Activated naive CD4-positive, alpha-beta T cell treated with anti-CD3 and anti-CD28 coated beads, Interleukin-2, amount 50 U/mL, for 24 hours (primary cell): Measurements from ENCODE around the gene CACNB4.
"Not testable (repeated sequence)": the region's sequence is repeated elsewhere in the genome, so short reads cannot be mapped to it uniquely, and the experiment has no call there.

Experiments
- H3K27ac Mint-ChIP-seq: one replicate; pipeline ENCODE4 v1.8.0; 2021; ENCODE audit warnings: mild to moderate bottlenecking, mixed read lengths
- H3K27me3 Mint-ChIP-seq: one replicate; pipeline ENCODE4 v1.8.0; 2021; ENCODE audit warnings: mixed read lengths
- H3K36me3 Mint-ChIP-seq: one replicate; pipeline ENCODE4 v1.8.0; 2021; ENCODE audit warnings: mixed read lengths
- H3K4me1 Mint-ChIP-seq: one replicate; pipeline ENCODE4 v1.8.0; 2021; ENCODE audit warnings: mixed read lengths
- H3K4me3 Mint-ChIP-seq: one replicate; pipeline ENCODE4 v1.8.0; 2021; ENCODE audit warnings: mild to moderate bottlenecking, mixed read lengths
- H3K9me3 Mint-ChIP-seq: one replicate; pipeline ENCODE4 v1.8.0; 2021; ENCODE audit warnings: mixed read lengths

CACNB4 gene

DNA sequence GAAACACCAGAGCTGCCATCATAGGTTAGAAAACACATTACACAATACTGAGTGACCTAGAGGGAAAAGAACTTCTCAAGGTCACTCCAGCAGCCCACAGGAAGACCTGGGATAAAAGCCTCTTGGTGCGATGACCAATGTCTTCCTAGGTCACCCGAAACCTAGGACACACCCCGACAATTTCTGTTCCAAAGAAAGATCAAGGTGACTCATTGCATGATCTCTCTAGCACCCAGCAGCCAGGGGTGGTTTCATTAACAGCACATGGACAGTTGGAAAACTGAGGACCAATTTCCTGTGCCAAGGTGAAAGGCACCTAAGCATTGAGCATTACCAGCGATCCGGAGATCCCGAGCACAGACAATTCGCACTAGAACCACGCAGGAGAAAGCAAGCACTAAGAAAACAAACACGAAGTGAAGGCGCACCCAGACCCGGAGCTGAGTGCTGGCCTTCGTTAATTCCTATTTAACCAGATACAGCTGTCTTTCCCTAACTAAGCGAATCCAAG lies 1.5 kb downstream of the CACNB4 start:
- Mint-ChIP-seq H3K27me3 (peaks cover 31% of the 10 kb centered on the region), H3K36me3 (no peaks in the 10 kb centered on the region), H3K9me3 (no peaks in the 10 kb centered on the region), H3K27ac (no peak overlapping the region), H3K4me1 (peaks cover 18% of the 10 kb centered on the region), H3K4me3 (peak overlapping the region; percentile 85)

DNA sequence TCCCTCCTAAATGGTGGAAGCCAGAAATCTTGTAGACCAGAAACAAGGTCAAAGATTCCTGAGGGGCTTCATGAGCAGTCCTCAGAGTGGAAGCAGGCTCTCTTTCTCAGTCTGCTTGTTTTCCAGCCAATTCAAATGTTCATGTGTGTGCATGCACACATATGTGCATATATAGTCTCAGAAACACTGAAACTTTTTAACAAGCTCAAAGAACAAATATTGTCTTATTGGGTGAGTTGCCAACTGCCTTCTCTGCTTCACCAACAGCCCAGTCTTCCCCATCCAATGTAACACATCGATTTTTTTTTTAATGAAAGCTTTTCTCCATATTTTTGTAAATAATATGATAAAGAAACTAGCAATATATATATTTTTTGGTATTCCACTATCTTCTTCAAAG lies 3.7 kb downstream of the CACNB4 start:
- H3K36me3 Mint-ChIP-seq, result no peaks in the 10 kb centered on the region
- H3K4me1 Mint-ChIP-seq, result peaks cover 18% of the 10 kb centered on the region
- H3K9me3 Mint-ChIP-seq, result no peaks in the 10 kb centered on the region
- H3K27ac Mint-ChIP-seq, result no peak overlapping the region
- H3K27me3 Mint-ChIP-seq, result peaks cover 21% of the 10 kb centered on the region
- no peak overlapping the region for H3K4me3 Mint-ChIP-seq

DNA sequence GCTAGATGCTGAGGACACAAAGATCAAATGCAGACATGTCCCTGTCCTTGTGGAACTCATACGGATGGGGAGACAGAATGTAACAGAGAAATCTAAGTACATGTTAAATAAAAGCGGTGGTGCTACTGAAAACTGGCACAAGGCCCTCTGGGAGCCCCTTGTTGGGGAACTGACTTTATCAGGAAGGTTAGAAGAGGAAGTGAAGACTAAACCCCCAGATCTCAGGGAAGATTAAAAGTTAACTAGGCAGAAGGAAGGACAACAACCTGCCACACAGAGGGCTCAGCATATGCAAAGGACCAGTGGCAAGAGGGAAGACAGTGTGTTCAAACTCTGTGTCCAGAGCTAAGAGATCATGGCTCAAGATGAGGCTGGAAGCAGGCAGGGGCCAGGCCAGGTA lies 4.8 kb downstream of the CACNB4 start:
- Mint-ChIP-seq H3K27me3 (peaks cover 13% of the 10 kb centered on the region), H3K4me1 (peaks cover 11% of the 10 kb centered on the region), H3K36me3 (no peaks in the 10 kb centered on the region), H3K27ac (no peak overlapping the region), H3K4me3 (no peak overlapping the region), H3K9me3 (no peaks in the 10 kb centered on the region)

DNA sequence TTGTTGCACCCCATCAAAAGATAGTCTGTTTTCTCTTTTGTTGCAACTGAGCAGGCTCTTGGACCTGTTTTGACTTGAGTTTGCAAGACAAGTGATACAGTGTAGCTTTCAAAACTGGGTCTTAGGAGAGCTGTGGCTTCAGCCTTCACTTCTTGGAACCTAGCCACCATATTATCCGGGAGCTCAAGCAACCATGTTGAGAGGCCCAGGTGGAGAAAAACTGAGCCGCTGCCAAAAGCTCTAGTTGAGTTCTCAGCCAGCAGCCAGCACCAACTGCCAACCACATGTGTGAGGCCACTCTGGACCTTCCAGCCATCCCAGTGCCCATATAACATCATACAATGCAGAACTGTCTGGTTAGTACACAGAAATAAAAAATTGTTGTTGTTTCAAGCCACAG lies 5.4 kb downstream of the CACNB4 start:
- Mint-ChIP-seq H3K27ac (no peak overlapping the region), H3K9me3 (no peaks in the 10 kb centered on the region), H3K27me3 (peaks cover 13% of the 10 kb centered on the region), H3K36me3 (no peaks in the 10 kb centered on the region), H3K4me1 (peaks cover 10% of the 10 kb centered on the region), H3K4me3 (no peak overlapping the region)

DNA sequence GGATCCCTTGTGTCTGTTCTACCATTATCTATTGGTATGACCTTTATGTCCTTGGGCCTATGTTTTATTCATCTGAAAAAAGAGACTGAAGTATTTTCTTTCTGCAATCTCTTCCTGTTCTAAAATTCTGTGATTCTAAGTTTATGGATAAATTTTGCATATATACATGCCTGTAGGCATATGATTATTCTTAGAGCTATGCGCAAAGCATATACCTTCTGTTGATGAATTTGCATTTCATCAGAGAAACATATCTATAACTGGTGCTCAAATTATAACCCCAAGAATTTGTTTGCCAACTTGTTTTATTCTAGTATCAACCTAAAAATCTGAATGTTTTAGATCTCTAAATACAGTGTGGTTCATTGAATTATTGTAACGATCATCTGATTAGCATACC lies 6.7 kb downstream of the CACNB4 start:
- peaks cover 4% of the 10 kb centered on the region for H3K27me3 Mint-ChIP-seq
- H3K27ac Mint-ChIP-seq, result no peak overlapping the region
- H3K4me3 Mint-ChIP-seq, result no peak overlapping the region
- peaks cover under 1% of the 10 kb centered on the region for H3K4me1 Mint-ChIP-seq
- H3K36me3 Mint-ChIP-seq, result no peaks in the 10 kb centered on the region
- no peaks in the 10 kb centered on the region for H3K9me3 Mint-ChIP-seq

DNA sequence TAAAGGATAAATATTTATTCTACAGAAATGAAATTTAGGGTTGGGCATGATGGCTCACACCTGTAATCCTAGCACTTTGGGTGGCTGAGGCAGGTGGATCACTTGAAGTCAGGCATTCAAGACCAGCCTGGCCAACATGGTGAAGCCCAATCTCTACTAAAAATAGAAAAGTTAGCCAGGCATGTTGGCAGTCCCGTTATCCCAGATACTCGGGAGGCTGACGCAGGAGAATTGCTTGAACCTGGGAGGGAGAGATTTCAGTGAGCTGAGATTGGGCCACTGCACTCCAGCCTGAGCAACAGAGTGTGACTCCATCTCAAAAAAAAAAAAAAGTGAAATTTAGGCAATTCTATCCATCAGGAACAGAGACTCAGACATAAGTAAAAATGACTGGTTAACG lies 8.1 kb downstream of the CACNB4 start:
- not testable (repeated sequence) for H3K27me3 Mint-ChIP-seq, H3K4me1 Mint-ChIP-seq, H3K36me3 Mint-ChIP-seq, H3K4me3 Mint-ChIP-seq, H3K27ac Mint-ChIP-seq, H3K9me3 Mint-ChIP-seq

DNA sequence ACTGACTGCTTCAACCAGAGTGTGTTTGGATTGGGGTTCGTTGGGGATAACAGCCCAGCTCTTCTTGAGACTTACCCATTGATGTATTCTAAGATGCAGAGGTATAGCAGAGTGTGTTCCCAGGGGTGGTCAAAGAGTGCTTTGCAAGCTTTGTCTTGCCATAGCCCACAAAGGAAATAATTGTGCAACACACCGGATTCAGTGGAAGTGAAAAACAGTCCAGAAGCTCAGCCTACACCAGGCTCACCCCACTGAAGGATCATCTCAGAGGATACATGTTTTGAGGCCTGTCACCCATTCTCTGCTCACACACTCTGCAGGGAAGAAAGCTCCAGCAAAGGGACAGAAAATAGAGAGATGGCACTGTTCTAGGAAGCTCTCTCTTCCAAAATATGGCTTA lies 9.6 kb downstream of the CACNB4 start:
- Mint-ChIP-seq H3K36me3 (no peaks in the 10 kb centered on the region), H3K27ac (no peak overlapping the region), H3K9me3 (no peaks in the 10 kb centered on the region), H3K4me1 (no peaks in the 10 kb centered on the region), H3K4me3 (no peak overlapping the region), H3K27me3 (peaks cover 3% of the 10 kb centered on the region)

DNA sequence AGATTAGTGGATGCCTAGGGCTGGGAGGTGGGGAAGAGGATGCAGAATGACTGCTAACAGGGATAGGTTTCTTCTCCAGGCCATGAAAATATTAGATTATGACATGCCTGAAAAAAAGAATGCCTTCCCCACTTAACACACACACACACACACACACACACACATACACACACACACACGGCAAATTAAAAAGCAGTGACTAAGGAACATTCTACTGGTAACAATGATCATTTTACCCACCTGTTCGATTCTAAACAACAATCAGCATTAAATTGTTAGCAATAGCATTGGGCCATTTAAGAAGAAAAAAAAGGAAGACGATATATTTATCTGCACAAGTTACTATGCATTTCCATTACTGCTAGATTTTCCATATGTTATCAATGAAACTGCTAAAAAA lies 10.8 kb downstream of the CACNB4 start:
- Mint-ChIP-seq H3K27me3 (peaks cover 2% of the 10 kb centered on the region), H3K4me1 (no peaks in the 10 kb centered on the region), H3K9me3 (no peaks in the 10 kb centered on the region), H3K27ac (no peak overlapping the region), H3K4me3 (no peak overlapping the region), H3K36me3 (no peaks in the 10 kb centered on the region)

DNA sequence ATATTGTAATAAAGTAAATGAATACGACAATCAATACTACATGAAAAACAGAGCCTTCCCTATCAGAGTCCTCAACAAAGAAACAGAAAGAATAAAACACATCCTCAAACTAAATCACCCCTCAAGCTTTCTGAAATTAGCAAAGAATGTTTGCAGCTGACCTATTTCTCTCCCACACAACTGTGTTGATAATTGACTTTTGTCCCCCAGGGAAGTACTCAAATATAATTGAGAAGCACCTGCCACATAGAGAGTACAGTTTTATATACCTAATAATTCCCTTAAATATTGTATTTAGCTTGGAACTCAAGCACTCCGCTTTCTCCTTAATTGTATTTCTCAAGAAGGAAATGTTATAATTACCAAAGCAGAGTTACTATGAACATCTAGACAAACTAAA lies 12.6 kb downstream of the CACNB4 start:
- no peak overlapping the region for H3K4me3 Mint-ChIP-seq
- no peak overlapping the region for H3K27ac Mint-ChIP-seq
- H3K36me3 Mint-ChIP-seq, result no peaks in the 10 kb centered on the region
- H3K4me1 Mint-ChIP-seq, result no peaks in the 10 kb centered on the region
- no peaks in the 10 kb centered on the region for H3K9me3 Mint-ChIP-seq
- peaks cover 2% of the 10 kb centered on the region for H3K27me3 Mint-ChIP-seq

DNA sequence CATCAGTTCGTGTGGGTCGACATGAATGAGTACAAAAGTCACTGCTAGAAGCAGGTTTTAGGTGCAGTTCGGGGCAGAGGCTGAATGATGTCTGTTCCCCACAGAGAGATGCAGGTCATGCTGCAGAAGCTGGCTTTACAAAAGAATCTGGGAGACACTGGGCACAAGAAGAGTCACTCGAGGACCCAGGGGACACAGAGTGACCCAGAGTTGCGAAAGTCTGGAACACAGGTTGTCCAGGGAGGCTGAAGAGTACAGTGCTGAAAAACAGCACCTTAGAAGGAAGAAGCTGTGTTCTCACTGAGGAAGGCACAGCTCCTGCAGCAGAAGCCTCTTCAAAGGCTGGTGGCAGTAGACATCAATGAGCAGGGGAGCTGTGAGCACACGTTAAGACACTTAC lies 14.8 kb downstream of the CACNB4 start:
- Mint-ChIP-seq H3K9me3 (no peaks in the 10 kb centered on the region), H3K27ac (no peak overlapping the region), H3K4me1 (no peaks in the 10 kb centered on the region), H3K36me3 (peaks cover 1% of the 10 kb centered on the region), H3K27me3 (no peaks in the 10 kb centered on the region), H3K4me3 (no peak overlapping the region)

DNA sequence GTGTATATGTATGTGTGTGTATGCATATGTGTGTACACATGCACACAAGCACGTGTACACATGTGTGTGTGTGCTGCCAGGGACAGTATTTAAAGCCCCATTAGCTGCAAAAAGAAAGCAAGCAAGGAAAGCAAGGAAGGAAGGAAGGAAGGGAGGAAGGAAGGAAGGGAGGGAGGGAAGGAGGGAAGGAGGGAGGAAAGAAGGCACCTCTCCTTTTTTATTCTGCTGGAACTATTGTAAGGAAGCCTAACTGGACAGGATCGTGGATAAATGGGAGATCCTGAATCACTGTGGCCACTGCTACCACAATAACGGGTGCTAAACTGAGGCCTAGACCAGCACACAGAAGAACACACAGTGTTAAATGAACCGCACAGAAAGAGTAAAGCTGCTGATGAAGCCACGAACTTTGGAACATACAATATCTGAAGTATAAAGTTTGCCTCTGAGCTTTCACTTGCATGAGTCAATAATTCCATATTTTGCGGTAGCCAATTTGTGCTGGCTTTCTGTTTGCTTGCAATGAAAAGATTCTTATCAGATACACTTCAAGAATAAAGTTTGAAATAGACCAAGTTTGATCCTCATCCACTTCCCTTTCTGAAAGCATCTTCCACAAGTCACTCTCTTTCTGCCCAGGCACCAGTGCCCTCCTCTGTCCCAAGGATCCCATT lies 15.5 kb downstream of the CACNB4 start:
- Mint-ChIP-seq H3K4me1 (no peaks in the 10 kb centered on the region), H3K4me3 (no peak overlapping the region), H3K27ac (no peak overlapping the region), H3K27me3 (no peaks in the 10 kb centered on the region), H3K9me3 (no peaks in the 10 kb centered on the region), H3K36me3 (peaks cover 1% of the 10 kb centered on the region)

DNA sequence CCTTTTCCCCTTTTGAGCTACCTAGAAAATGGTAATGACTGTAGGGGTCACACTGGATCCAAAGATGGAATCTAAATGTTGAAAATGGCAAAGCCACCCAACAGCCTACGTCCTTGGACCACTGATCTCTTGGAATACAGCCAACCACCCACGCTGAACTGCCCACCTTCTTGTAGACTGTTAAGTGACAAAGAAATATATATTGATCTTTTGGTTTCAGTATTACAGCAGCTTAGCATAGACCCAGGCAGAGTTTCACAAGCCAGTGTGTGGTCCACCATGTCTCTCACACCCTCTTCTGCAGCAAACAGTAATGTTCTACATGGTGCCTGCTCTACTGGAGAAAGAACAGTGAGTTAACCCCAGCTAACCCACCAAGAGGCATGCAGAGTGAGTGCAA lies 20.2 kb downstream of the CACNB4 start:
- no peaks in the 10 kb centered on the region for H3K27me3 Mint-ChIP-seq
- peaks cover 1% of the 10 kb centered on the region for H3K36me3 Mint-ChIP-seq
- H3K4me1 Mint-ChIP-seq, result no peaks in the 10 kb centered on the region
- H3K27ac Mint-ChIP-seq, result no peak overlapping the region
- no peak overlapping the region for H3K4me3 Mint-ChIP-seq
- no peaks in the 10 kb centered on the region for H3K9me3 Mint-ChIP-seq

DNA sequence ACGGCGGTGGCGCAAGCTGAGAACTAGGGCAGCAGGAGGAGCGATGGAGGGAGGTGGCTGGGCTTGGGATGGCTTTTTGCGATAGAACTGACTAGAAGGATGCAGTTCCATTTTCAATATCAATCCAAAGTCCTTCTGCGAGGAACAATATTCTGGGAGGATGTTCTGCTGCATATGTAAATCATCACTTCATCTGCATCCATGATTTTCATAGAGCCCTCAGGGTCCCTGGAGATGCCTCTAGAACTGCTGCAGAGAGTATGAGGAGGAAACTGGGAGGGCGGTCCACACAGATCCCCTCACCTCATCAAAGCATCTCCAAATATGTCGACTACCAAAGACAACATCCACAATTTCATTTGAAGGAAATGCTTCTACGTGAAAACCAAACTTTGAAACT lies 20.8 kb downstream of the CACNB4 start:
- Mint-ChIP-seq H3K9me3 (no peaks in the 10 kb centered on the region), H3K4me3 (no peak overlapping the region), H3K27me3 (no peaks in the 10 kb centered on the region), H3K4me1 (no peaks in the 10 kb centered on the region), H3K27ac (no peak overlapping the region), H3K36me3 (peaks cover 1% of the 10 kb centered on the region)

DNA sequence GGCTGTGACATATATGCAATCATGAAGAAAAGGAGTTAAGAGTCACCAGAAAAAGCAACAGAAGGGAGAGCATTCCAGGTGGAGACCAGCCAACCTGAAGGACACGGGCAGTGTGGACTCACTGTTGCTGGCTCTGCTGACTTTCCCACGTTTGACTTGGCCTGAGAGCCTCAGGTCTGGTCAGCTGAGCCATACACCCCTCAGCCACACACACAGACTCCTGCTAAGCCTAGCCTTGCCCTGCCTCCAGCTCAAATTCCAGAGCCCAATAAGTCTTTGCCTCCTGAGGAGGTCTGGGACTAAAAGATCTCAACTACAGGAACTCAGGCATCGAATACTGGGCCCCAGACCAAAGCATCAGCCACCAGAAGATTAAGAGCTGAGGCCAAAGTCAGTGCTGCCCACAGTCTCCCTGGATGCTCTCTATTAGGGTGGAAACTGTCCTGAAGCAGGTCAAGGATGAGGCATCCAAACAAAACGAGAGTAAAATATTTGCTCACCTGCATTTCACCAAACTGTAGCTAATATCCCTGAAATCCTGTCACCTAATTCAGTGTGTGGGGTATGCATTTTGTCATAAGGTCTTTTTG lies 23.3 kb downstream of the CACNB4 start:
- Mint-ChIP-seq H3K27ac (no peak overlapping the region), H3K9me3 (no peaks in the 10 kb centered on the region), H3K4me1 (no peaks in the 10 kb centered on the region), H3K36me3 (peaks cover under 1% of the 10 kb centered on the region), H3K27me3 (no peaks in the 10 kb centered on the region), H3K4me3 (no peak overlapping the region)

DNA sequence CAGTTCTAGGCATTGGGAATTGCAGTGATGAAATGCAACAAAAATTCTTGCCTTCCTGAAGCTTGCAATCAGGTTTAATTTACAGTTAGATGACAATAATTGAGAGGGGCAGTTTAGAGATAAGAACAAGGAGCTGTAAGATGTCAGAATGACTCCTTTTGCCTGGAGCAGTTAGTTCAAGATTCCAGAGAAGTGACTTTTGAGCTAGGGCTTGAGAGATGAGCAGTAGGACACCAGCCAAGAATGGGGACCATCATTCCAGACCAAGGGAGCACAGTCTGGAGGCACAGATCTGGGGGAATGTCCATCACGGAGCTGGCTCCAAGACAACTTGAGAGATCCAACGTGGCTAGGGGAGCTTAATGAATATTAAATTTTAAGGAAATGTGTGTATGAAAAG lies 26.8 kb downstream of the CACNB4 start:
- no peaks in the 10 kb centered on the region for H3K36me3 Mint-ChIP-seq
- H3K27ac Mint-ChIP-seq, result no peak overlapping the region
- H3K9me3 Mint-ChIP-seq, result no peaks in the 10 kb centered on the region

DNA sequence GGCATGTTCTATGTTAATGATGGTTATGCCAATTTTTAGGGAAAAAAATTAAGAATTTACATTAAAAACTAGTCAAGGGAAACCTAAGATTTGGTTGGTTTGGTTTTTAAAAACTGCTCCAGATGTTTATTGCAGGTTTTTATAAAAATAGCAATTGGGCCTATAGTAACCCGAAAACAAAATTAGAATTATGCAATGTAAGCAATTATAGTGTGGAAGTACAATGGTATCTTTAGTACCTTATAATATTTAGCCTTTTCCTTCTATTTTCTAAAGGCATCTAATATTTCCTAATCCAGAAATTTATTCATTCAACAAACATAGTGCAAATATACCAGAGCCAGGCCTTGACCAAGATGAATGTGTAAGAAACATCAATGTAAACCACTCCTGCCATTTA lies 27.3 kb downstream of the CACNB4 start:
- Mint-ChIP-seq H3K36me3 (no peaks in the 10 kb centered on the region), H3K4me3 (no peak overlapping the region)

More for the DNA sequence above, 26.8 kb downstream of the CACNB4 start:
- Mint-ChIP-seq H3K4me3 (no peak overlapping the region), H3K27me3 (no peaks in the 10 kb centered on the region), H3K4me1 (no peaks in the 10 kb centered on the region)

DNA sequence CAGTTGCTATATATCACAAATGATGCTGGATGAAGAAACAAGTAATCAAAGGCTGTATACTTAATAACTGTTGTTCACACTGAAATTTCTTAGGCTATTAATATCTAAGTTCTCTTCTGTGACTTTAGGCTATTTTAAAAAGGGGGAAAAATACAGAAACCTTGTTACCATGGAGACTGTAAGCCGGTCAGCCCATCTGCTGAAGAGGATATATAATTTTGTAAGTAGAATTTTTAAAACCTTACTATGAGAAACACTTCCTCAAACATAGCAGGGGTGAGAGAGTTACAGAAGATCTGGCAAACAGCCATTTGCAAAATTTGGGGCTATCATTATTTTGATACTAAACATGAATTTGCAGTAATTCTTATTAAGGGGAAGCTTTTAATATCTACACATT lies 27.8 kb downstream of the CACNB4 start:
- Mint-ChIP-seq H3K27ac (no peak overlapping the region), H3K9me3 (no peaks in the 10 kb centered on the region), H3K4me3 (no peak overlapping the region), H3K27me3 (no peaks in the 10 kb centered on the region), H3K4me1 (no peaks in the 10 kb centered on the region), H3K36me3 (no peaks in the 10 kb centered on the region)

More for the DNA sequence above, 27.3 kb downstream of the CACNB4 start:
- no peaks in the 10 kb centered on the region for H3K4me1 Mint-ChIP-seq
- H3K9me3 Mint-ChIP-seq, result no peaks in the 10 kb centered on the region
- no peaks in the 10 kb centered on the region for H3K27me3 Mint-ChIP-seq
- H3K27ac Mint-ChIP-seq, result no peak overlapping the region
